ENCODE measurements around the gene ZNF407. TPM values are rescaled to one million over a fixed set of nuclear protein-coding genes. Genes with fewer than 3 reads are reported as not detected.

Gene ZNF407
- total and polyA plus RNA-seq, 4 donors: 1.9 to 16.5 (median 6.6) TPM

- Histone ChIP-seq H3K4me3 (ENCODE audit: low read depth in 1 of 3, low read length in 3 of 3) (no peak overlapping the region), H3K27me3 (ENCODE audit: control insufficient read depth in 4 of 4, insufficient read depth in 4 of 4, low read length in 3 of 4) (no peaks in the 10 kb centered on the region), H3K27ac (ENCODE audit: low read depth in 1 of 2, low read length in 2 of 2) (no peak overlapping the region), H3K9ac (ENCODE audit: low read depth in 1 of 2, low read length in 2 of 2) (no peak overlapping the region), H3K4me1 (ENCODE audit: control insufficient read depth in 4 of 4, insufficient read depth in 4 of 4, low read length in 3 of 4) (no peaks in the 10 kb centered on the region), H3K36me3 (ENCODE audit: control insufficient read depth in 4 of 4, insufficient read depth in 3 of 4, low read depth in 1 of 4, low read length in 3 of 4) (no peaks in the 10 kb centered on the region), H3K9me3 (ENCODE audit: control insufficient read depth in 4 of 4, low read length in 3 of 4) (no peaks in the 10 kb centered on the region)
- DNase-seq (ENCODE audit: low spot score): no peak
- 99% methylated on average over 3 of the region's 3 CpGs for WGBS
- no peak for TF ChIP-seq CTCF (IDR thresholded peaks at IDR 0.05; ENCODE audit: low read depth, low read length, missing input control)
- TF ChIP-seq HNF4G (IDR thresholded peaks at IDR 0.05): no peak
- no peak for TF ChIP-seq ATF3 (IDR thresholded peaks at IDR 0.05)
- no peak for TF ChIP-seq MAX (IDR thresholded peaks at IDR 0.05)
- no peak for TF ChIP-seq FOXA2 (IDR thresholded peaks at IDR 0.05)
- TF ChIP-seq NR2F2 (IDR thresholded peaks at IDR 0.05): no peak
- no peak for TF ChIP-seq FOXA1 (IDR thresholded peaks at IDR 0.05)
- no peak for TF ChIP-seq ZBTB33 (IDR thresholded peaks at IDR 0.05)
- no peak for TF ChIP-seq EGR1 (IDR thresholded peaks at IDR 0.05; ENCODE audit: low read depth in 2 of 2)
- TF ChIP-seq SP1 (IDR thresholded peaks at IDR 0.05): no peak
These were observed 268.9 kb downstream of the ZNF407 start for GRCh38 chr18:74866577-74866976.

GRCh38 chr18:74868461-74868860 lies 270.8 kb downstream of the ZNF407 start:
- Histone ChIP-seq H3K27me3 (ENCODE audit: control insufficient read depth in 4 of 4, insufficient read depth in 4 of 4, low read length in 3 of 4) (no peaks in the 10 kb centered on the region), H3K4me3 (ENCODE audit: low read depth in 1 of 3, low read length in 3 of 3) (no peak overlapping the region), H3K27ac (ENCODE audit: low read depth in 1 of 2, low read length in 2 of 2) (no peak overlapping the region), H3K36me3 (ENCODE audit: control insufficient read depth in 4 of 4, insufficient read depth in 3 of 4, low read depth in 1 of 4, low read length in 3 of 4) (no peaks in the 10 kb centered on the region), H3K4me1 (ENCODE audit: control insufficient read depth in 4 of 4, insufficient read depth in 4 of 4, low read length in 3 of 4) (no peaks in the 10 kb centered on the region), H3K9ac (ENCODE audit: low read depth in 1 of 2, low read length in 2 of 2) (no peak overlapping the region), H3K9me3 (ENCODE audit: control insufficient read depth in 4 of 4, low read length in 3 of 4) (no peaks in the 10 kb centered on the region)
- WGBS: 92% methylated on average over 4 of the region's 4 CpGs
- no peak for DNase-seq (ENCODE audit: low spot score)
- TF ChIP-seq JUND (IDR thresholded peaks at IDR 0.05) (no peak), MAX (IDR thresholded peaks at IDR 0.05) (no peak), RXRA (IDR thresholded peaks at IDR 0.05) (no peak), EGR1 (IDR thresholded peaks at IDR 0.05; ENCODE audit: low read depth in 2 of 2) (no peak), SP1 (IDR thresholded peaks at IDR 0.05) (no peak)

- 91% methylated on average over 5 of the region's 5 CpGs for WGBS
- no peak overlapping the region for H3K4me3 ChIP-seq (ENCODE audit: low read depth in 1 of 3, low read length in 3 of 3)
- no peak overlapping the region for H3K27ac ChIP-seq (ENCODE audit: low read depth in 1 of 2, low read length in 2 of 2)
- H3K9ac ChIP-seq (ENCODE audit: low read depth in 1 of 2, low read length in 2 of 2): no peak overlapping the region
- DNase-seq (ENCODE audit: low spot score): no peak
- H3K36me3 ChIP-seq (ENCODE audit: control insufficient read depth in 4 of 4, insufficient read depth in 3 of 4, low read depth in 1 of 4, low read length in 3 of 4): no peaks in the 10 kb centered on the region
- H3K9me3 ChIP-seq (ENCODE audit: control insufficient read depth in 4 of 4, low read length in 3 of 4): no peaks in the 10 kb centered on the region
- no peaks in the 10 kb centered on the region for H3K4me1 ChIP-seq (ENCODE audit: control insufficient read depth in 4 of 4, insufficient read depth in 4 of 4, low read length in 3 of 4)
- no peaks in the 10 kb centered on the region for H3K27me3 ChIP-seq (ENCODE audit: control insufficient read depth in 4 of 4, insufficient read depth in 4 of 4, low read length in 3 of 4)
- TF ChIP-seq JUND (IDR thresholded peaks at IDR 0.05): no peak
- no peak for TF ChIP-seq FOXA1 (IDR thresholded peaks at IDR 0.05)
- no peak for TF ChIP-seq EGR1 (IDR thresholded peaks at IDR 0.05; ENCODE audit: low read depth in 2 of 2)
- TF ChIP-seq SP1 (IDR thresholded peaks at IDR 0.05): no peak
- TF ChIP-seq MAX (IDR thresholded peaks at IDR 0.05): no peak
- no peak for TF ChIP-seq TAF1 (conservative IDR thresholded peaks at IDR 0.05)
- no peak for TF ChIP-seq HNF4G (IDR thresholded peaks at IDR 0.05)
- no peak for TF ChIP-seq REST (IDR thresholded peaks at IDR 0.05)
- TF ChIP-seq ZBTB33 (IDR thresholded peaks at IDR 0.05): no peak
- no peak for TF ChIP-seq RXRA (IDR thresholded peaks at IDR 0.05)
These were observed 272.5 kb downstream of the ZNF407 start for GRCh38 chr18:74869904-74870863.
